Measurements from ENCODE around the gene LGALS14. TPM values are rescaled to one million over a fixed set of nuclear protein-coding genes. Genes with fewer than 3 reads are reported as not detected.
"Not testable (repeated sequence)": the region's sequence is repeated elsewhere in the genome, so short reads cannot be mapped to it uniquely, and the experiment has no call there.

Gene LGALS14, protein sequence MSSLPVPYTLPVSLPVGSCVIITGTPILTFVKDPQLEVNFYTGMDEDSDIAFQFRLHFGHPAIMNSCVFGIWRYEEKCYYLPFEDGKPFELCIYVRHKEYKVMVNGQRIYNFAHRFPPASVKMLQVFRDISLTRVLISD
- total RNA-seq, result not detected

DNA sequence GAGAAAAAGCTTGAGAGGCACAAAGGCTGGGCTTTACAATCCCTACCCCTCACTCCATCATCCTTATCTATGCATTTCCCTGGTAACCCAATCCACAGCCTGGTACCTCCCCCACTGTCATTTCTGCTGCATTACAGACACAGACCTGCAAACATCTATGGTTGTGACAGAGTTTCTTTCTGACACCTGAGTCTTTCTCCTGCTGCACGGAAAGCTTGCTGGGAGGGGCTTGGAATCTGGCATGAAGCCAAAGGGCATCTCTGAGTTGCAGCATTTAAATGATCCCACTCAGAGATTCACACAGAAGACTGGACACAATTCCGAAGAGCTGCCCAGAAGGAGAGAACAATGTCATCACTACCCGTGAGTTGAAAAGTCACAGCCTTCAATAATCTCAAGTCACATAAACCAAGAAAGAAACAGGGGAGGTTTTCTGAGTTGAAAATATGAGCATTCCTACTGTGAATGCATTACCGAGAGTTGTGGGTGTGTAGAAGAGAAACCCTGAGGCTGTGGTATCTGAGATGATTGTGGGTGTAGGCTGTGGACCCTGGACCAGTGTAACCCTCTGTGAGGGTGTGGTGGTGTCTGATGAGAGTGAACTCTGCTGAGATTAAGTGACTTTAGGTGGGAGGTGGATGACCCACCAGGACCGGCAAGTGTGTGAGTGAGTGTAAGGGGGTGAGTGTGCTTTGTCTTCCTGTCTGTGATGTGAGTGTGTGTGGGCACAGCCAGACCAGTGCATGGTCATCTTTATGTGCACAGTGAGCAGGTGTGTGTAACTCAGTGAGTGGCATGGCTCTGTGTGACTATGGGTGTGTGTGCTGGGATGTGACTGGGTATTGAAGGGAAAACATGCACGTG lies at the start of gene LGALS14:
TSS of gene LGALS14 (plus strand) at position 301 of the 864 bp plus-strand sequence. CDS start at position 349, 48 bp downstream.
- TF ChIP-seq, protein P1, sequence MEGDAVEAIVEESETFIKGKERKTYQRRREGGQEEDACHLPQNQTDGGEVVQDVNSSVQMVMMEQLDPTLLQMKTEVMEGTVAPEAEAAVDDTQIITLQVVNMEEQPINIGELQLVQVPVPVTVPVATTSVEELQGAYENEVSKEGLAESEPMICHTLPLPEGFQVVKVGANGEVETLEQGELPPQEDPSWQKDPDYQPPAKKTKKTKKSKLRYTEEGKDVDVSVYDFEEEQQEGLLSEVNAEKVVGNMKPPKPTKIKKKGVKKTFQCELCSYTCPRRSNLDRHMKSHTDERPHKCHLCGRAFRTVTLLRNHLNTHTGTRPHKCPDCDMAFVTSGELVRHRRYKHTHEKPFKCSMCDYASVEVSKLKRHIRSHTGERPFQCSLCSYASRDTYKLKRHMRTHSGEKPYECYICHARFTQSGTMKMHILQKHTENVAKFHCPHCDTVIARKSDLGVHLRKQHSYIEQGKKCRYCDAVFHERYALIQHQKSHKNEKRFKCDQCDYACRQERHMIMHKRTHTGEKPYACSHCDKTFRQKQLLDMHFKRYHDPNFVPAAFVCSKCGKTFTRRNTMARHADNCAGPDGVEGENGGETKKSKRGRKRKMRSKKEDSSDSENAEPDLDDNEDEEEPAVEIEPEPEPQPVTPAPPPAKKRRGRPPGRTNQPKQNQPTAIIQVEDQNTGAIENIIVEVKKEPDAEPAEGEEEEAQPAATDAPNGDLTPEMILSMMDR (IDR thresholded peaks at IDR 0.05), result no peak
- ATAC-seq (ENCODE audit: insufficient number of reproducible peaks, low FRiP score, low read depth), result no peak
- H3K36me3 ChIP-seq, result no peaks in the 10 kb centered on the region
- no peak for DNase-seq (ENCODE audit: low spot score)
- H3K4me3 ChIP-seq, result no peak within 1 kb of the TSS
- H3K4me1 ChIP-seq (ENCODE audit: control insufficient read depth in 1 of 2, low read depth in 2 of 2), result no peaks in the 10 kb centered on the region
- H3K27me3 ChIP-seq (replicated peaks; ENCODE audit: insufficient read depth), result no peaks in the 10 kb centered on the region
- no peak within 1 kb of the TSS for H3K27ac ChIP-seq
- H3K9me3 ChIP-seq, result no peaks in the 10 kb centered on the region

DNA sequence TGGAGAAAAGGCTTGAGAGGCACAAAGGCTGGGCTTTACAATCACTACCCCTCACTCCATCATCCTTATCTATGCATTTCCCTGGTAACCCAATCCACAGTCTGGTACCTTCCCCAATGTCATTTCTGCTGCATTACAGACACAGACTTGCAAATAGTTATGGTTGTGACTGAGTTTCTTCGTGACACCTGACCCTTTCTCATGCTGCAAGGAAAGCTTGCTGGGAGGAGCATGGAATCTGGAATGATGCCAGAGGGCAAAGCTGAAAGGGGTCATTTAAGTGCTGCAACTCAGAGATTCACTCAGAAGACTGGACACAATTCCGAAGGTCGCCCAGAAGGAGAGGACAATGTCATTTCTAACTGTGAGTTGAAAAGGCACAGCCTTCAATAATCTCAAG lies 48.7 kb upstream of the LGALS14 start, which contains the start of gene LGALS16:
TSS of gene LGALS16 (plus strand) at position 301 of the 400 bp plus-strand sequence. CDS start at position 350, 49 bp downstream.
- H3K27me3 ChIP-seq (replicated peaks; ENCODE audit: insufficient read depth), result no peaks in the 10 kb centered on the region
- no peaks in the 10 kb centered on the region for H3K9me3 ChIP-seq
- no peak within 1 kb of the TSS for H3K27ac ChIP-seq
- ATAC-seq (ENCODE audit: insufficient number of reproducible peaks, low FRiP score, low read depth), result no peak
- DNase-seq (ENCODE audit: low spot score), result no peak
- TF ChIP-seq, protein P1 (IDR thresholded peaks at IDR 0.05), result no peak
- no peaks in the 10 kb centered on the region for H3K4me1 ChIP-seq (ENCODE audit: control insufficient read depth in 1 of 2, low read depth in 2 of 2)
- no peaks in the 10 kb centered on the region for H3K36me3 ChIP-seq
- no peak within 1 kb of the TSS for H3K4me3 ChIP-seq

DNA sequence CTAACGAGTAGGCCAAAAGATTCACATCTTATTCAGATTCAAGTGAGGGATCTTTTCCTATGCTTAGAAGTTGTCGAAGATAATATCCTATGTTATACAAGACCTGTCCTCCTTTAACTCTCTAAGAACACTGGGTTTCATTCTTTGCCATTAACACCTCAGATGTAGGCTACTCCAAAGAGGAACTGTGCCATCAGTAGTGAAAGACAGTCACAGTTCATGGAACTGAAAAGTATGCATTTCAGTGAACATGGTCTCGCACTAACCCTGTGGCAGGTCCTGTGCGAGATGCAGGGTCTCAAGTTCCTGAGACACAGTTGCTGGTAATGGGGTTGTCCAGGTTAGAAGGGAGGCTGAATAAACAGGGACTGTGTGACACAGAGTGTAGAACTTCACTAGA lies 44.5 kb upstream of the LGALS14 start:
- H3K9me3 ChIP-seq, result no peaks in the 10 kb centered on the region
- no peak overlapping the region for H3K4me3 ChIP-seq
- no peak for DNase-seq (ENCODE audit: low spot score)
- H3K36me3 ChIP-seq, result no peaks in the 10 kb centered on the region
- H3K27me3 ChIP-seq (replicated peaks; ENCODE audit: insufficient read depth), result no peaks in the 10 kb centered on the region
- no peak overlapping the region for H3K27ac ChIP-seq
- ATAC-seq (ENCODE audit: insufficient number of reproducible peaks, low FRiP score, low read depth), result no peak
- H3K4me1 ChIP-seq (ENCODE audit: control insufficient read depth in 1 of 2, low read depth in 2 of 2), result no peaks in the 10 kb centered on the region
- TF ChIP-seq, protein P1 (IDR thresholded peaks at IDR 0.05), result no peak

DNA sequence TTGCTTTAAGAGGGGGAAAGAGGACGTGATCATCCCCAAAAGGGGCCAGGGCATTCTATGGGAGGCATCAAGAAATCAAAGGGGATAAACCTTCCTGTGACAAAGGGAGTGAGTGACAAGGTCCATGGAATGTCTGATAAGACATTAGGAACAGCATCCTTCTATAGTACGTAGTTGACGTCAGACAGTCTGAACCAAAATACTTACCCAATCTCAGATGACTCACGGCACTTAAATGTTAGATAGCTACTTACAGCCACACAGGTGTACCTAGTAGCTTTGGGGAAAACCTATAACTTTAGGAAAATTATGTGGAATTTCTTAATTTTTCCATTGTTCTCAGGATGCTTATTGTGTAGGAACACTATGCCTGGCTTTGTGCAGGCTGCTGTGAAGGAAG lies 43.6 kb upstream of the LGALS14 start:
- DNase-seq (ENCODE audit: low spot score) (no peak), ATAC-seq (ENCODE audit: insufficient number of reproducible peaks, low FRiP score, low read depth) (no peak)
- TF ChIP-seq, protein P1 (IDR thresholded peaks at IDR 0.05), result no peak
- Histone ChIP-seq H3K4me1 (ENCODE audit: control insufficient read depth in 1 of 2, low read depth in 2 of 2) (no peaks in the 10 kb centered on the region), H3K9me3 (no peaks in the 10 kb centered on the region), H3K27me3 (replicated peaks; ENCODE audit: insufficient read depth) (no peaks in the 10 kb centered on the region), H3K36me3 (no peaks in the 10 kb centered on the region), H3K4me3 (no peak overlapping the region), H3K27ac (no peak overlapping the region)

DNA sequence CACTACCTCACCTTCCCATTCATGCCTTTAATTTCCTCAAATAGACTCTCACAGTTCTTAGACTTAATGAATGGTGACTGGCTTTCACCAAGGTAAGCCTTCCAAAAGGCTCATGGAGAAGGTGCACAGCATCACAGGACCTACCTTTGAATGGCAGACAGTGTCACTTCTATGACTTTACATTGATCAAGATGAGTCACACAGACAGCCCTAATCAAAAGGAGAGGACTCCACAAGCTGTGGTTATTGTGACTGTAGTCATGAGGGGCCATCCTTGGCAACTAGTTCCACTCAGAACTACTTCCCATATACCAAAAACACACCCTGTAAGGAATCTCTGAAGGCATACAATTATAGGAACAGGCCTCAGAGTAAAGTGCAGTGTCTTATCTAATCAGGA lies 42.7 kb upstream of the LGALS14 start:
- TF ChIP-seq, protein P1 (IDR thresholded peaks at IDR 0.05), result no peak
- ATAC-seq (ENCODE audit: insufficient number of reproducible peaks, low FRiP score, low read depth), result no peak
- H3K9me3 ChIP-seq, result no peaks in the 10 kb centered on the region
- H3K36me3 ChIP-seq, result no peaks in the 10 kb centered on the region
- H3K27ac ChIP-seq, result no peak overlapping the region
- DNase-seq (ENCODE audit: low spot score), result no peak
- H3K4me1 ChIP-seq (ENCODE audit: control insufficient read depth in 1 of 2, low read depth in 2 of 2), result no peaks in the 10 kb centered on the region
- no peak overlapping the region for H3K4me3 ChIP-seq
- H3K27me3 ChIP-seq (replicated peaks; ENCODE audit: insufficient read depth), result no peaks in the 10 kb centered on the region

DNA sequence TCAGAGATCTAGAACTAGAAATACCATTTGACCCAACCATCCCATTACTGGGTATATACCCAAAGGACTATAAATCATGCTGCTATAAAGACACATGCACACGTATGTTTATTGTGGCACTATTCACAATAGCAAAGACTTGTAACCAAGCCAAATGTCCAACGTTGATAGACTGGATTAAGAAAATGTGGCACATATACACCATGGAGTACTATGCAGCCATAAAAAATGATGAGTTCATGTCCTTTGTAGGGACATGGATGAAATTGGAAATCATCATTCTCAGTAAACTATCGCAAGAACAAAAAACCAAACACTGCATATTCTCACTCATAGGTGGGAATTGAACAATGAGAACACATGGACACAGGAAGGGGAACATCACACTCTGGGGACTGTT lies 34.4 kb upstream of the LGALS14 start:
- not testable (repeated sequence) for H3K4me3 ChIP-seq; H3K9me3 ChIP-seq; H3K36me3 ChIP-seq; H3K27ac ChIP-seq; H3K27me3 ChIP-seq (replicated peaks; ENCODE audit: insufficient read depth); ATAC-seq (ENCODE audit: insufficient number of reproducible peaks, low FRiP score, low read depth); H3K4me1 ChIP-seq (ENCODE audit: control insufficient read depth in 1 of 2, low read depth in 2 of 2); DNase-seq (ENCODE audit: low spot score)

All from thoracic aorta (tissue), 2 donors.